ENCODE data around the gene DDX52.

The DDX52 gene

DNA sequence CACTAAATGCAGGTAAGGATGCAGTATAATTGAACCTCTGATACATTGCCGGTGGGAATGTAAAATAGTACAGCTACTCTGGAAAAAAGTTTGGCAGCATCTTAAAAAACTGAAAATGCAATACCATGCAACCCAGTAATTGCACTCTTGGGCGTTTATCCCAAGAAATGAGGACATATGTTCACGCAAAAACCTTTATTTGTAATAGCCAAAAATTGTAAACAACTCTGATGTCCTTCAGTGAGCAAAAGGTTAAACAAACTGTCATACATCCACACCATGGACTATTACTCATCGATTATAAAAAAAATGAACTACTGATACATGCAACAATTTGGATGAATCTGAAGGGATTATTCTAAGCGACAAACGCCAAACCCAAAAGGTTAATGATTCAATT lies 51.0 kb downstream of the DDX52 start:
- Histone ChIP-seq H3K79me2 (ENCODE audit: low read length) (no peaks in the 10 kb centered on the region), H3K4me3 (ENCODE audit: low read length) (no peak overlapping the region), H3K9me3 (ENCODE audit: insufficient read depth, low read length) (no peaks in the 10 kb centered on the region), H3K36me3 (replicated peaks; ENCODE audit: low read depth, low read length) (peaks cover 6% of the 10 kb centered on the region), H3K27ac (ENCODE audit: low read length) (no peak overlapping the region), H4K20me1 (ENCODE audit: insufficient read depth, low read length) (peaks cover 4% of the 10 kb centered on the region; the same call in 1 of the 2 replicates), H3K4me2 (ENCODE audit: low read length) (no peak overlapping the region), H3K4me1 (ENCODE audit: low read length) (no peaks in the 10 kb centered on the region), H2AFZ (ENCODE audit: low read depth, low read length) (no peak overlapping the region), H3K9ac (ENCODE audit: low read length) (no peak overlapping the region), H3K27me3 (ENCODE audit: low read depth, low read length) (no peaks in the 10 kb centered on the region)
- TF ChIP-seq, protein P1, sequence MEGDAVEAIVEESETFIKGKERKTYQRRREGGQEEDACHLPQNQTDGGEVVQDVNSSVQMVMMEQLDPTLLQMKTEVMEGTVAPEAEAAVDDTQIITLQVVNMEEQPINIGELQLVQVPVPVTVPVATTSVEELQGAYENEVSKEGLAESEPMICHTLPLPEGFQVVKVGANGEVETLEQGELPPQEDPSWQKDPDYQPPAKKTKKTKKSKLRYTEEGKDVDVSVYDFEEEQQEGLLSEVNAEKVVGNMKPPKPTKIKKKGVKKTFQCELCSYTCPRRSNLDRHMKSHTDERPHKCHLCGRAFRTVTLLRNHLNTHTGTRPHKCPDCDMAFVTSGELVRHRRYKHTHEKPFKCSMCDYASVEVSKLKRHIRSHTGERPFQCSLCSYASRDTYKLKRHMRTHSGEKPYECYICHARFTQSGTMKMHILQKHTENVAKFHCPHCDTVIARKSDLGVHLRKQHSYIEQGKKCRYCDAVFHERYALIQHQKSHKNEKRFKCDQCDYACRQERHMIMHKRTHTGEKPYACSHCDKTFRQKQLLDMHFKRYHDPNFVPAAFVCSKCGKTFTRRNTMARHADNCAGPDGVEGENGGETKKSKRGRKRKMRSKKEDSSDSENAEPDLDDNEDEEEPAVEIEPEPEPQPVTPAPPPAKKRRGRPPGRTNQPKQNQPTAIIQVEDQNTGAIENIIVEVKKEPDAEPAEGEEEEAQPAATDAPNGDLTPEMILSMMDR (IDR thresholded peaks at IDR 0.05; ENCODE audit: low read depth, low read length) = no peak
- no peak for TF ChIP-seq EZH2phosphoT487 (IDR thresholded peaks at IDR 0.05; ENCODE audit: low read depth)

DNA sequence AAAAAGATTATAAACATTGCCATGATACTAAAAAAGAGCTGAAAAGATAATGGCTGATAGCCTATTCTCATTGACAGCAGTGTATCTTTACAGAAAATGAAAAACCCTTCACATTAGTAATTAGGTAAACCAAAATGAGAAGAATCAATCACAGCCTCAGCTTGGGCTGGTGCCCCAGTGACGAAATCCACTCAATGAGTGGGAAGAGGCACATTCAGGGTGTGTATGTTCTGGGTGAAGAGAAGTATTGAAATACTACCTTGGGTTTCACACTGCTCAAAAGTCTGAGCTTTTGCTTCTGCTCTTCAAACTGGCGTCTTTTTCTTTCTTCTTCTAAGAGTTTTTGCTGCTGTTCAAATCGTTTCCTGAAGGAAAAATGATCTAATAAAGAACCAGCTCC lies 58.2 kb downstream of the DDX52 start:
- no peak overlapping the region for H3K4me2 ChIP-seq (ENCODE audit: low read length)
- no peak overlapping the region for H3K4me3 ChIP-seq (ENCODE audit: low read length)
- TF ChIP-seq EZH2phosphoT487 (IDR thresholded peaks at IDR 0.05; ENCODE audit: low read depth) = no peak
- TF ChIP-seq, protein P1 (IDR thresholded peaks at IDR 0.05; ENCODE audit: low read depth, low read length) = no peak
- H3K27me3 ChIP-seq (ENCODE audit: low read depth, low read length) = no peaks in the 10 kb centered on the region
- H4K20me1 ChIP-seq (ENCODE audit: insufficient read depth, low read length) = no peaks in the 10 kb centered on the region
- no peak overlapping the region for H3K9ac ChIP-seq (ENCODE audit: low read length)
- H3K79me2 ChIP-seq (ENCODE audit: low read length) = no peaks in the 10 kb centered on the region
- H3K36me3 ChIP-seq (replicated peaks; ENCODE audit: low read depth, low read length) = peaks cover 27% of the 10 kb centered on the region
- H2AFZ ChIP-seq (ENCODE audit: low read depth, low read length) = no peak overlapping the region
- H3K9me3 ChIP-seq (ENCODE audit: insufficient read depth, low read length) = no peaks in the 10 kb centered on the region
- no peak overlapping the region for H3K27ac ChIP-seq (ENCODE audit: low read length)
- no peaks in the 10 kb centered on the region for H3K4me1 ChIP-seq (ENCODE audit: low read length)

DNA sequence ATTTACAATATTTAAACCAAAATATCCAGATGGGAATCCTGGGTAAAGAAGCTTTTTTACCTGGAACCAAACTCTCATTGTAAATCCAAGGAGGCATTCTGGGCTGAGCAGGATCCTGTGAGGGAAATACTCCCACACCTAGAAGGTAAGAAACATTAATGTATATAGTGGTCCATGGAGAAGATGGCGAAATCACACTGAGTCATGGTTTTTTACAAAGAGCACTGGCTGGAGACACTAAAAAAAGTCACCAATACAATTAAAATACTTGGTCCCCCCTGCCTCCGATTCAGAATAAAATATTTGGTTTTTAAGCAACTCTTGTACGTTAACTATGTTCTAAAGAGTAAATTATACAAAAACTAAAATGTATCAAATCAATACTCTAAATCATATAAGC lies 67.0 kb downstream of the DDX52 start:
- Histone ChIP-seq H3K27ac (ENCODE audit: low read length) (no peak overlapping the region), H3K36me3 (replicated peaks; ENCODE audit: low read depth, low read length) (peaks cover 39% of the 10 kb centered on the region), H2AFZ (ENCODE audit: low read depth, low read length) (no peak overlapping the region), H3K4me1 (ENCODE audit: low read length) (no peaks in the 10 kb centered on the region), H3K9ac (ENCODE audit: low read length) (no peak overlapping the region), H4K20me1 (ENCODE audit: insufficient read depth, low read length) (no peaks in the 10 kb centered on the region), H3K27me3 (ENCODE audit: low read depth, low read length) (no peaks in the 10 kb centered on the region), H3K4me3 (ENCODE audit: low read length) (no peak overlapping the region), H3K79me2 (ENCODE audit: low read length) (no peaks in the 10 kb centered on the region), H3K9me3 (ENCODE audit: insufficient read depth, low read length) (no peaks in the 10 kb centered on the region; the same call in 1 of the 2 replicates), H3K4me2 (ENCODE audit: low read length) (no peak overlapping the region)
- TF ChIP-seq, protein P1 (IDR thresholded peaks at IDR 0.05; ENCODE audit: low read depth, low read length) = no peak
- no peak for TF ChIP-seq EZH2phosphoT487 (IDR thresholded peaks at IDR 0.05; ENCODE audit: low read depth)

DNA sequence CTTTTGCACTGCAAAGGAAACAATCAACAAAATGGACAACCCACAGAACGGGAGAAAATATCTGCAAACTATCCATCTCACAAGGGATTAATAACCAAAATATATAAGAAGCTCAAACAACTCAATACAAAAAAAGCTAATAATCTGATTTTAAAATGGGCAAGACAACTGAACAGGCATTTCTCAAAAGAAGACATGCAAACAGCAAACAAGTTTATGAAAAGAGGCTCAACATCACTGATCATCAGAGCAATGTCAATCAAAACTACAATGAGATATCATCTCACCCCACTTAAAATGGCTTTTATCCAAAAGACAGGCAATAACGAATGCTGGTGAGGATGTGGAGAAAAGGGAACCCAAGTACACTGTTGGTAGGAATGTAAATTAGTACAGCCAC lies 68.8 kb downstream of the DDX52 start:
- TF ChIP-seq, protein P1 (IDR thresholded peaks at IDR 0.05; ENCODE audit: low read depth, low read length) = no peak
- TF ChIP-seq EZH2phosphoT487 (IDR thresholded peaks at IDR 0.05; ENCODE audit: low read depth) = no peak

More for the DNA sequence above, 68.8 kb downstream of the DDX52 start:
- H2AFZ ChIP-seq (ENCODE audit: low read depth, low read length) = no peak overlapping the region
- H3K4me3 ChIP-seq (ENCODE audit: low read length) = no peak overlapping the region
- H3K4me2 ChIP-seq (ENCODE audit: low read length) = no peak overlapping the region
- H3K79me2 ChIP-seq (ENCODE audit: low read length) = no peaks in the 10 kb centered on the region
- H3K4me1 ChIP-seq (ENCODE audit: low read length) = no peaks in the 10 kb centered on the region
- H3K27ac ChIP-seq (ENCODE audit: low read length) = no peak overlapping the region
- H3K9ac ChIP-seq (ENCODE audit: low read length) = no peak overlapping the region
- H3K9me3 ChIP-seq (ENCODE audit: insufficient read depth, low read length) = no peaks in the 10 kb centered on the region; the same call in 1 of the 2 replicates
- H3K36me3 ChIP-seq (replicated peaks; ENCODE audit: low read depth, low read length) = peaks cover 39% of the 10 kb centered on the region
- H4K20me1 ChIP-seq (ENCODE audit: insufficient read depth, low read length) = no peaks in the 10 kb centered on the region
- no peaks in the 10 kb centered on the region for H3K27me3 ChIP-seq (ENCODE audit: low read depth, low read length)

Data from OCI-LY3 (cell line).